Liver (tissue), 3 donors: ENCODE data around the gene EIF4E2.

Experiments
- GABPA ChIP-seq, 2 donors: IDR thresholded peaks in 1 of 2; conservative IDR thresholded peaks in 1 of 2; 2 replicates each; pipeline ENCODE4 v1.6.1; 2016; ENCODE audit warnings: antibody characterized with exemption in 2 of 2, mild to moderate bottlenecking in 1 of 2, moderate library complexity in 1 of 2
- MAX ChIP-seq: IDR thresholded peaks from 2 replicates; pipeline ENCODE4 v1.6.1; 2016; ENCODE audit warnings: antibody characterized with exemption
- SP1 ChIP-seq: IDR thresholded peaks from 2 replicates; pipeline ENCODE4 v1.6.1; 2018; ENCODE audit warnings: antibody characterized with exemption, mild to moderate bottlenecking
- TF ChIP-seq, protein P1 (sequence below): fragments of 150-350 bp; IDR thresholded peaks from 2 replicates; pipeline ENCODE4 v1.5.1; 2017; ENCODE audit warnings: improper control_type of control experiment, low read depth, low read length; ENCODE audit not compliant: missing input control
- TF ChIP-seq, protein P2 (sequence below): IDR thresholded peaks from 2 replicates; pipeline ENCODE4 v1.6.1; 2016; ENCODE audit warnings: antibody characterized with exemption
- donor health status: healthy.
- donor health status: healthy.

DNA sequence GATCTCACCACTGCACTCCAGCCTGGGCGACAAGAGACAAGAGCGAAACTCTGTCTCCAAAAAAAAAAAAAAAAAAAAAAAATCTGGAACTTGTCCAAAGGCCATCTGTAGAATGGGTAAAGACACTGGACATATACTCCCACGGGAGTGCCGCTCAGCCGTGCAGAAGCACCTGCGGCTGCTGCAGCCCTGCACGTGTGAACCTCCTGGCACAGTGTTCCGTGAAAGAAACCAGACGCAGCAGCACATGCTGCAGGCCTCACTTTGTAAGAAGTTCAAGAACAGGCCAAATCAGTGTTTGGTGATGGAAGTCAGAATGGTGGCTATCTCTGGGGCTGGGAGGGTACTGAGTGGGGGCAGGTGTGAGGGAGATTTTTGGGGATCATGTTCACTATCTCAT is 18.1 kb upstream of the EIF4E2 start:
- TF ChIP-seq, protein P1, sequence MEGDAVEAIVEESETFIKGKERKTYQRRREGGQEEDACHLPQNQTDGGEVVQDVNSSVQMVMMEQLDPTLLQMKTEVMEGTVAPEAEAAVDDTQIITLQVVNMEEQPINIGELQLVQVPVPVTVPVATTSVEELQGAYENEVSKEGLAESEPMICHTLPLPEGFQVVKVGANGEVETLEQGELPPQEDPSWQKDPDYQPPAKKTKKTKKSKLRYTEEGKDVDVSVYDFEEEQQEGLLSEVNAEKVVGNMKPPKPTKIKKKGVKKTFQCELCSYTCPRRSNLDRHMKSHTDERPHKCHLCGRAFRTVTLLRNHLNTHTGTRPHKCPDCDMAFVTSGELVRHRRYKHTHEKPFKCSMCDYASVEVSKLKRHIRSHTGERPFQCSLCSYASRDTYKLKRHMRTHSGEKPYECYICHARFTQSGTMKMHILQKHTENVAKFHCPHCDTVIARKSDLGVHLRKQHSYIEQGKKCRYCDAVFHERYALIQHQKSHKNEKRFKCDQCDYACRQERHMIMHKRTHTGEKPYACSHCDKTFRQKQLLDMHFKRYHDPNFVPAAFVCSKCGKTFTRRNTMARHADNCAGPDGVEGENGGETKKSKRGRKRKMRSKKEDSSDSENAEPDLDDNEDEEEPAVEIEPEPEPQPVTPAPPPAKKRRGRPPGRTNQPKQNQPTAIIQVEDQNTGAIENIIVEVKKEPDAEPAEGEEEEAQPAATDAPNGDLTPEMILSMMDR = no peak
- TF ChIP-seq, protein P2, sequence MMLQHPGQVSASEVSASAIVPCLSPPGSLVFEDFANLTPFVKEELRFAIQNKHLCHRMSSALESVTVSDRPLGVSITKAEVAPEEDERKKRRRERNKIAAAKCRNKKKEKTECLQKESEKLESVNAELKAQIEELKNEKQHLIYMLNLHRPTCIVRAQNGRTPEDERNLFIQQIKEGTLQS = no peak
- TF ChIP-seq GABPA (IDR thresholded peaks at IDR 0.05 in 1 of 2, conservative IDR thresholded peaks at IDR 0.05 in 1 of 2) (no peak), MAX (no peak), SP1 (no peak)
